HEK293 (cell line): ENCODE results near the gene SIK3.

Experiments used
- CTCF ChIA-PET: fragments of 350-600 bp; formaldehyde crosslinking; extraction: SDS; loops from one replicate; lab custom pipeline; 2021; ENCODE audit warnings: antibody characterized with exemption; lab: Yijun Ruan, JAX
- POLR2A ChIA-PET: fragments of 300-600 bp; formaldehyde crosslinking; extraction: SDS; loops from one replicate; lab custom pipeline; 2020; ENCODE audit warnings: antibody characterized with exemption, inconsistent platforms; lab: Yijun Ruan, JAX
- H3K27ac ChIP-seq: fragments of 200-500 bp; sonication (Bioruptor generic); 2 replicates; pipeline ENCODE4 v1.5.1; 2014; ENCODE audit warnings: low read depth, low read length, control low read depth, inconsistent platforms; ENCODE audit errors: extremely low read depth
- H3K36me3 ChIP-seq, 2 experiments: fragments of 200-500 bp in 1 of 2; sonication (Bioruptor generic) in 1 of 2; 1 replicate in 1 of 2; 2 replicates in 1 of 2; pipeline ENCODE4 v1.5.1; 2014 to 2017; ENCODE audit warnings: inconsistent platforms in 2 of 2, low read length in 2 of 2; ENCODE audit not compliant: control insufficient read depth in 2 of 2, insufficient read depth in 1 of 2
- H3K4me1 ChIP-seq: fragments of 200-500 bp; sonication (Bioruptor generic); 2 replicates; pipeline ENCODE4 v1.5.1; 2014; ENCODE audit warnings: mild to moderate bottlenecking, low read length, inconsistent platforms; ENCODE audit not compliant: control insufficient read depth, insufficient read depth
- H3K4me3 ChIP-seq: 2 replicates; pipeline ENCODE4 v1.5.1; 2011; ENCODE audit warnings: low read depth, mild to moderate bottlenecking, control low read depth, low read length, moderate library complexity
- H3K9me3 ChIP-seq: fragments of 200-500 bp; sonication (Bioruptor generic); 2 replicates; pipeline ENCODE4 v1.5.1; 2014; ENCODE audit warnings: low read depth, low read length, inconsistent platforms; ENCODE audit not compliant: control insufficient read depth, insufficient read depth
- GFI1B ChIP-seq: fragments of 450-650 bp; formaldehyde crosslinking; IDR thresholded peaks from 2 replicates; pipeline ENCODE4 v1.5.1; 2016; ENCODE audit warnings: missing biosample characterization, missing genetic modification characterization
- HOXA7 ChIP-seq: sonication (generic); formaldehyde crosslinking; IDR thresholded peaks from 2 replicates; pipeline ENCODE4 v1.8.1; 2022; ENCODE audit warnings: missing genetic modification reagents, borderline replicate concordance
- KLF17 ChIP-seq: fragments of 450-650 bp; formaldehyde crosslinking; IDR thresholded peaks from 2 replicates; pipeline ENCODE4 v1.5.1; 2016; ENCODE audit warnings: missing biosample characterization, missing genetic modification characterization
- PATZ1 ChIP-seq: fragments of 450-650 bp; formaldehyde crosslinking; IDR thresholded peaks from 2 replicates; pipeline ENCODE4 v1.5.1; 2016; ENCODE audit warnings: missing biosample characterization, missing genetic modification characterization
- SETDB1 ChIP-seq: IDR thresholded peaks from one replicate; pipeline ENCODE4 v1.6.1; 2017; ENCODE audit warnings: mild to moderate bottlenecking, low read length, moderate library complexity, mixed read lengths; ENCODE audit not compliant: insufficient read length
- ZBTB26 ChIP-seq: fragments of 450-650 bp; formaldehyde crosslinking; optimal IDR thresholded peaks from 2 replicates; pipeline ENCODE3; 2016; ENCODE audit warnings: missing biosample characterization, mild to moderate bottlenecking, missing genetic modification characterization
- ZBTB6 ChIP-seq: fragments of 450-650 bp; formaldehyde crosslinking; IDR thresholded peaks from 2 replicates; pipeline ENCODE4 v1.5.1; 2017; ENCODE audit warnings: missing biosample characterization, missing genetic modification characterization
- ZFP69B ChIP-seq: fragments of 450-650 bp; formaldehyde crosslinking; IDR thresholded peaks from 2 replicates; pipeline ENCODE4 v1.5.1; 2016; ENCODE audit warnings: missing biosample characterization, missing genetic modification characterization
- ZIC2 ChIP-seq: fragments of 450-650 bp; formaldehyde crosslinking; IDR thresholded peaks from 2 replicates; pipeline ENCODE4 v1.5.1; 2016; ENCODE audit warnings: missing biosample characterization, missing genetic modification characterization
- ZNF292 ChIP-seq: fragments of 450-650 bp; formaldehyde crosslinking; IDR thresholded peaks from 2 replicates; pipeline ENCODE4 v1.5.1; 2016; ENCODE audit warnings: low read depth, missing biosample characterization, missing genetic modification characterization, borderline replicate concordance
- ZNF416 ChIP-seq: fragments of 450-650 bp; formaldehyde crosslinking; IDR thresholded peaks from 2 replicates; pipeline ENCODE4 v1.5.1; 2016; ENCODE audit warnings: missing biosample characterization, missing genetic modification characterization
- ZNF473 ChIP-seq: fragments of 450-650 bp; formaldehyde crosslinking; IDR thresholded peaks from 2 replicates; pipeline ENCODE4 v1.5.1; 2017; ENCODE audit warnings: missing biosample characterization, missing genetic modification characterization
- ZNF501 ChIP-seq: fragments of 450-650 bp; formaldehyde crosslinking; IDR thresholded peaks from 2 replicates; pipeline ENCODE4 v1.5.1; 2016; ENCODE audit warnings: missing biosample characterization, missing genetic modification characterization
- ZNF514 ChIP-seq: fragments of 450-650 bp; formaldehyde crosslinking; IDR thresholded peaks from 2 replicates; pipeline ENCODE4 v1.5.1; 2016; ENCODE audit warnings: missing biosample characterization, missing genetic modification characterization
- ZNF548 ChIP-seq: fragments of 450-650 bp; formaldehyde crosslinking; IDR thresholded peaks from 2 replicates; pipeline ENCODE4 v1.5.1; 2016; ENCODE audit warnings: missing biosample characterization, missing genetic modification characterization
- ZNF596 ChIP-seq: fragments of 450-650 bp; IDR thresholded peaks from 2 replicates; pipeline ENCODE4 v1.5.0; 2018; ENCODE audit warnings: missing biosample characterization, mild to moderate bottlenecking, missing genetic modification characterization, moderate library complexity
- ZNF677 ChIP-seq: fragments of 450-650 bp; IDR thresholded peaks from 2 replicates; pipeline ENCODE4 v1.5.0; 2018; ENCODE audit warnings: missing biosample characterization, mild to moderate bottlenecking, missing genetic modification characterization, moderate library complexity
- ZNF701 ChIP-seq: fragments of 450-650 bp; formaldehyde crosslinking; IDR thresholded peaks from 2 replicates; pipeline ENCODE4 v1.5.1; 2016; ENCODE audit warnings: missing biosample characterization, missing genetic modification characterization
- ZNF707 ChIP-seq: fragments of 450-650 bp; formaldehyde crosslinking; IDR thresholded peaks from 2 replicates; pipeline ENCODE4 v1.5.1; 2016; ENCODE audit warnings: missing biosample characterization, missing genetic modification characterization

The SIK3 gene

GRCh38 chr11:116928845-116929244 is 169.4 kb downstream of the SIK3 start:
- no peaks in the 10 kb centered on the region for H3K9me3 ChIP-seq
- no peaks in the 10 kb centered on the region for H3K4me1 ChIP-seq
- H3K27ac ChIP-seq, result no peak overlapping the region
- ChIA-PET CTCF (interaction anchor here (0.7 to 1.7 kb wide), 3 partner anchors 177 to 295 kb away, joined by 3 read pairs; no protein-coding TSS in a partner anchor), POLR2A (no interaction called here)
- no peak overlapping the region for H3K4me3 ChIP-seq
- TF ChIP-seq KLF17 (tag by site-specific recombination), result no peak
- H3K36me3 ChIP-seq, result peaks cover 0 to 22% of the 10 kb centered on the region in 2 experiments; a peak in 1 of 3 replicates

- H3K9me3 ChIP-seq, result no peaks in the 10 kb centered on the region
- no peak for TF ChIP-seq SETDB1
- no peak for TF ChIP-seq GFI1B
- no peak for TF ChIP-seq ZNF292 (tag by site-specific recombination)
- TF ChIP-seq ZBTB26 (tag by site-specific recombination), result no peak
- no peak for TF ChIP-seq ZNF677
- no peak for TF ChIP-seq ZBTB6 (tag by site-specific recombination)
- no peak for TF ChIP-seq ZNF501 (tag by site-specific recombination)
- TF ChIP-seq HOXA7 (CRISPR knock-in tag), result no peak
- TF ChIP-seq PATZ1, result no peak
- TF ChIP-seq ZNF416, result no peak
- no peak for TF ChIP-seq ZNF514
- TF ChIP-seq ZNF707 (tag by site-specific recombination), result no peak
- no peak for TF ChIP-seq ZIC2 (tag by site-specific recombination)
- no peak for TF ChIP-seq ZNF548 (tag by site-specific recombination)
- TF ChIP-seq ZNF701 (tag by site-specific recombination), result no peak
- no peak for TF ChIP-seq ZNF596 (tag by site-specific recombination)
- no peak for TF ChIP-seq ZFP69B (tag by site-specific recombination)
- TF ChIP-seq ZNF473 (tag by site-specific recombination), result no peak
- TF ChIP-seq, all 188 proteins: peak for 0
- CTCF ChIA-PET, result interaction anchor here (1.7 kb wide), 1 partner anchor 178 kb away, joined by 3 read pairs; no protein-coding TSS in a partner anchor
- Histone ChIP-seq H3K27ac (no peak overlapping the region), H3K4me1 (no peaks in the 10 kb centered on the region), H3K36me3 (peaks cover 0 to 22% of the 10 kb centered on the region in 2 experiments; a peak in 1 of 3 replicates), H3K4me3 (no peak overlapping the region)
- POLR2A ChIA-PET, result no interaction called here
Measured at GRCh38 chr11:116928102-116928777, 170.0 kb downstream of the SIK3 start.
